HL-60/S4 (cell line): ENCODE data around the gene XCL1.

ENCODE experiments used
- in situ Hi-C: fragments of 300-500 bp; cut with MboI; formaldehyde crosslinking; loops from 2 replicates; pipeline ENCODE4 v1.14.3; 2022; ENCODE audit warnings: low sequenced_read_pairs

XCL1 gene

GRCh38 chr1:168601051-168601450 is 24.6 kb downstream of the XCL1 start:
- in situ Hi-C loops: loop anchor here (10.0 kb wide), 2 partner anchors 744 to 944 kb away; no protein-coding TSS in a partner anchor

- in situ Hi-C loops: loop anchor here (10.0 kb wide), 2 partner anchors 741 to 941 kb away; no protein-coding TSS in a partner anchor
These were observed 27.2 kb downstream of the XCL1 start for GRCh38 chr1:168603501-168604110.

GRCh38 chr1:168605443-168605842 is 29.0 kb downstream of the XCL1 start:
- in situ Hi-C loops: loop anchor here (10.0 kb wide), 2 partner anchors 739 to 939 kb away; no protein-coding TSS in a partner anchor

- in situ Hi-C loops: loop anchor here (10.0 kb wide), 2 partner anchors 739 to 939 kb away; no protein-coding TSS in a partner anchor
These were observed 29.7 kb downstream of the XCL1 start for GRCh38 chr1:168606096-168606495.

GRCh38 chr1:168607872-168608428 is 31.5 kb downstream of the XCL1 start:
- in situ Hi-C loops: loop anchor here (10.0 kb wide), 2 partner anchors 737 to 937 kb away; no protein-coding TSS in a partner anchor

GRCh38 chr1:168608796-168609715 is 32.7 kb downstream of the XCL1 start:
- in situ Hi-C loops: loop anchor here (10.0 kb wide), 2 partner anchors 736 to 936 kb away; no protein-coding TSS in a partner anchor

- in situ Hi-C loops: loop anchor here (10.0 kb wide), 2 partner anchors 735 to 935 kb away; no protein-coding TSS in a partner anchor
These were observed 33.5 kb downstream of the XCL1 start for GRCh38 chr1:168609741-168610510.

GRCh38 chr1:168613038-168613451 is 36.6 kb downstream of the XCL1 start:
- in situ Hi-C loops: no loop called here

GRCh38 chr1:168613691-168614231 is 37.4 kb downstream of the XCL1 start:
- in situ Hi-C loops: no loop called here

- in situ Hi-C loops: no loop called here
These were observed 37.8 kb downstream of the XCL1 start for GRCh38 chr1:168614235-168614634.

GRCh38 chr1:168615965-168616364 is 39.6 kb downstream of the XCL1 start:
- in situ Hi-C loops: no loop called here

GRCh38 chr1:168617974-168618750 is 41.8 kb downstream of the XCL1 start:
- in situ Hi-C loops: no loop called here

GRCh38 chr1:168618886-168619285 is 42.5 kb downstream of the XCL1 start:
- in situ Hi-C loops: no loop called here

GRCh38 chr1:168621356-168621755 is 45.0 kb downstream of the XCL1 start:
- in situ Hi-C loops: no loop called here

- in situ Hi-C loops: no loop called here
These were observed 46.8 kb downstream of the XCL1 start for GRCh38 chr1:168623003-168623828.

GRCh38 chr1:168623831-168624230 is 47.4 kb downstream of the XCL1 start:
- in situ Hi-C loops: no loop called here

GRCh38 chr1:168626326-168626725 is 49.9 kb downstream of the XCL1 start:
- in situ Hi-C loops: loop anchor here (25.0 kb wide), 1 partner anchor 511 kb away; no protein-coding TSS in a partner anchor

- in situ Hi-C loops: loop anchor here (25.0 kb wide), 1 partner anchor 510 kb away; no protein-coding TSS in a partner anchor
These were observed 51.0 kb downstream of the XCL1 start for GRCh38 chr1:168627370-168627769.
